ENCODE measurements around the gene TEKT5. TPM values are rescaled to one million over a fixed set of nuclear protein-coding genes. Genes with fewer than 3 reads are reported as not detected.

Gene TEKT5
- total and polyA plus RNA-seq, 2 donors from 2014 or later = 0.57 TPM; not detected in 1

DNA sequence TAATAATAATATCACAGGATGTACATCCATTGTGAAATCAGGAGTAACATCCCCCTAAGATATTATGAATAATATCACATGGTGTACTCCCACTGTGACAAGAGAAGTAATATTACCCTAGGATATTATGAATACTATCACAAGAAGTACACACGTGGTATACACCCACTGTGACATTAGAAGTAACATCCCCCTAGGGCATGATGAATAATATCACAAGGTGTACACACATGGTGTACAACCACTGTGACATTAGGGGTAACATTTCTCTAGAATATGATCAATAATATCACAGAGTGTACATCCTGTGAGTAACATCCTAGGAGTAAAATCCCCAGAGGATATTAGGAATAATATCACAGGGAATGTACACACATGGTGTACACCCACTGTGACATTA lies 5.0 kb upstream of the TEKT5 start:
- no peaks in the 10 kb centered on the region for H3K9me3 ChIP-seq (ENCODE audit: control insufficient read depth in 2 of 3, insufficient read depth in 1 of 3, low read length in 3 of 3)
- DNase-seq = no peak
- intact Hi-C loops (cut with DNase I) = no loop called here
- no peaks in the 10 kb centered on the region for H3K4me1 ChIP-seq (ENCODE audit: control insufficient read depth in 2 of 3, insufficient read depth in 2 of 3, low read depth in 1 of 3, low read length in 3 of 3)
- FAIRE-seq = no peak
- no peak overlapping the region for H3K4me3 ChIP-seq (ENCODE audit: low read length in 3 of 3)
- TF ChIP-seq, protein P1, sequence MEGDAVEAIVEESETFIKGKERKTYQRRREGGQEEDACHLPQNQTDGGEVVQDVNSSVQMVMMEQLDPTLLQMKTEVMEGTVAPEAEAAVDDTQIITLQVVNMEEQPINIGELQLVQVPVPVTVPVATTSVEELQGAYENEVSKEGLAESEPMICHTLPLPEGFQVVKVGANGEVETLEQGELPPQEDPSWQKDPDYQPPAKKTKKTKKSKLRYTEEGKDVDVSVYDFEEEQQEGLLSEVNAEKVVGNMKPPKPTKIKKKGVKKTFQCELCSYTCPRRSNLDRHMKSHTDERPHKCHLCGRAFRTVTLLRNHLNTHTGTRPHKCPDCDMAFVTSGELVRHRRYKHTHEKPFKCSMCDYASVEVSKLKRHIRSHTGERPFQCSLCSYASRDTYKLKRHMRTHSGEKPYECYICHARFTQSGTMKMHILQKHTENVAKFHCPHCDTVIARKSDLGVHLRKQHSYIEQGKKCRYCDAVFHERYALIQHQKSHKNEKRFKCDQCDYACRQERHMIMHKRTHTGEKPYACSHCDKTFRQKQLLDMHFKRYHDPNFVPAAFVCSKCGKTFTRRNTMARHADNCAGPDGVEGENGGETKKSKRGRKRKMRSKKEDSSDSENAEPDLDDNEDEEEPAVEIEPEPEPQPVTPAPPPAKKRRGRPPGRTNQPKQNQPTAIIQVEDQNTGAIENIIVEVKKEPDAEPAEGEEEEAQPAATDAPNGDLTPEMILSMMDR (IDR thresholded peaks at IDR 0.05; ENCODE audit: borderline replicate concordance, extremely low read depth, insufficient read depth) = no peak
- H3K27me3 ChIP-seq (ENCODE audit: control insufficient read depth, insufficient read depth, low read length) = no peaks in the 10 kb centered on the region
- H3K36me3 ChIP-seq (ENCODE audit: control insufficient read depth in 2 of 3, insufficient read depth in 3 of 3, low read length in 3 of 3) = no peaks in the 10 kb centered on the region
- H3K9ac ChIP-seq (ENCODE audit: low read length in 3 of 3) = no peak overlapping the region
- H3K27ac ChIP-seq (ENCODE audit: low read depth in 2 of 2, low read length in 2 of 2) = no peak overlapping the region

DNA sequence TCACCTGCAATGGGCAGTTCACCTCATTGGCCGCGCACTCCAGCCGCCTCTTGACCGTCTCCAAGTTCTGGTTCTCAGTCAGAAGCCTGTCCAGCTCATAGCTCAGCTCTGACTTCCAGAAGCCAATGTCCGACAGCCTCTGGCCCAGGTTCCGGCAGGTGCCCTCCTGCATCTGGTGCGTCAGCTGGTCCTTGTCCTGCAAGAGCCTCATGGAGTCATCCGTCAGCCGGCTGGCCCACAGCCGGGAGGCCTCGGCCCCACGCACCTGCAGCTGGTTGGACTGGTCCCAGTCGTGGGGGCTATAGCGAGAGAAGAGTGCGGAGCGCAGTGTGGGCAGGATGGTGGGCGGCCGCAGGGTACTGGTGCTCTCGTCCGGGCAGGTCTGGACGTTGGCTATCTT lies 424 bp downstream of the TEKT5 start:
- DNase-seq (no peak), FAIRE-seq (no peak)
- Histone ChIP-seq H3K9ac (ENCODE audit: low read length in 3 of 3) (no peak overlapping the region), H3K4me3 (ENCODE audit: low read length in 3 of 3) (no peak overlapping the region), H3K9me3 (ENCODE audit: control insufficient read depth in 2 of 3, insufficient read depth in 1 of 3, low read length in 3 of 3) (no peaks in the 10 kb centered on the region), H3K27me3 (ENCODE audit: control insufficient read depth, insufficient read depth, low read length) (no peaks in the 10 kb centered on the region), H3K27ac (ENCODE audit: low read depth in 2 of 2, low read length in 2 of 2) (no peak overlapping the region), H3K36me3 (ENCODE audit: control insufficient read depth in 2 of 3, insufficient read depth in 3 of 3, low read length in 3 of 3) (no peaks in the 10 kb centered on the region), H3K4me1 (ENCODE audit: control insufficient read depth in 2 of 3, insufficient read depth in 2 of 3, low read depth in 1 of 3, low read length in 3 of 3) (no peaks in the 10 kb centered on the region)
- TF ChIP-seq, protein P1 (IDR thresholded peaks at IDR 0.05; ENCODE audit: borderline replicate concordance, extremely low read depth, insufficient read depth) = no peak
- intact Hi-C loops (cut with DNase I) = no loop called here

DNA sequence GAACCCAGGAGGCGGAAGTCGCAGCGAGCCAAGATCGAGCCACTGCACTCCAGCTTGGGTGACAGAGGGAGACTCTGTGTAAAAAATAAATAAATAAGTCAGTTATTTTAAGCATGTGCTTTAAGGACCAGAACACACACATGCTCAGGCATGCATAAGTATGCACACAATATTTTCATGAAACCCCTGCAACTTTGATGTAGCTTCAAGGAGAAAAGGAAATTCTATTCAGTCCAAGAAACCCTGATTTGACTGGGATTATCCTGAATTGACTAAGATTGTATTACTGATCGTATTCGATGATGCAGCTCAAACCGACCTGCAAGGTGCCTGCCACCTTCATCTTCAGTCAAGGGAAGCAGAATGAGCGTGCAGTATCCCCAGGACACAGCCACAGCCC lies 841 bp downstream of the TEKT5 start:
- Histone ChIP-seq H3K9me3 (ENCODE audit: control insufficient read depth in 2 of 3, insufficient read depth in 1 of 3, low read length in 3 of 3) (no peaks in the 10 kb centered on the region), H3K4me3 (ENCODE audit: low read length in 3 of 3) (no peak overlapping the region), H3K4me1 (ENCODE audit: control insufficient read depth in 2 of 3, insufficient read depth in 2 of 3, low read depth in 1 of 3, low read length in 3 of 3) (no peaks in the 10 kb centered on the region), H3K36me3 (ENCODE audit: control insufficient read depth in 2 of 3, insufficient read depth in 3 of 3, low read length in 3 of 3) (no peaks in the 10 kb centered on the region), H3K27me3 (ENCODE audit: control insufficient read depth, insufficient read depth, low read length) (no peaks in the 10 kb centered on the region), H3K9ac (ENCODE audit: low read length in 3 of 3) (no peak overlapping the region), H3K27ac (ENCODE audit: low read depth in 2 of 2, low read length in 2 of 2) (no peak overlapping the region)
- intact Hi-C loops (cut with DNase I) = no loop called here
- TF ChIP-seq, protein P1 (IDR thresholded peaks at IDR 0.05; ENCODE audit: borderline replicate concordance, extremely low read depth, insufficient read depth) = no peak
- FAIRE-seq (no peak), DNase-seq (no peak)

DNA sequence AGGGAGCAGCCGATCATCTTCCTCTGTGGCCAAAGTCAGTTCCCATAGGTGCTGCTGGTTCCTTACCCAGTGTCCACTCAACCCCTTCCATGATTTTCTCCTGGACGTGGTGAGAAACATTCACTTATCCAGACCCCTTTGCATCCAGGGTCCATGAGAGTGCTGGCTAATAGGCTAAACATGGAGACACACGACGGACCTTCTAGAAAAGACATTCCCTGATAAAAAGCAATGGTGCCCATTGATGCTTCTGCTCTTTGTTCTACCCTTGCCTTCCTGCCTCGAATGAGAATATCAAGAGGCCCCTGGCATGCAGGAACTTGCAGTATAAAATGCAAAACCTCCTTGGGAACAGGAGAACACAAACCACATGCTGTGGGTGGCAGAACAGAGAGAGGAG lies 2.3 kb downstream of the TEKT5 start:
- H3K4me3 ChIP-seq (ENCODE audit: low read length in 3 of 3) = no peak overlapping the region

More for the DNA sequence above, 2.3 kb downstream of the TEKT5 start:
- Histone ChIP-seq H3K9ac (ENCODE audit: low read length in 3 of 3) (no peak overlapping the region), H3K36me3 (ENCODE audit: control insufficient read depth in 2 of 3, insufficient read depth in 3 of 3, low read length in 3 of 3) (no peaks in the 10 kb centered on the region), H3K27ac (ENCODE audit: low read depth in 2 of 2, low read length in 2 of 2) (no peak overlapping the region), H3K9me3 (ENCODE audit: control insufficient read depth in 2 of 3, insufficient read depth in 1 of 3, low read length in 3 of 3) (no peaks in the 10 kb centered on the region), H3K27me3 (ENCODE audit: control insufficient read depth, insufficient read depth, low read length) (no peaks in the 10 kb centered on the region), H3K4me1 (ENCODE audit: control insufficient read depth in 2 of 3, insufficient read depth in 2 of 3, low read depth in 1 of 3, low read length in 3 of 3) (no peaks in the 10 kb centered on the region)
- intact Hi-C loops (cut with DNase I) = no loop called here
- FAIRE-seq = no peak
- TF ChIP-seq, protein P1 (IDR thresholded peaks at IDR 0.05; ENCODE audit: borderline replicate concordance, extremely low read depth, insufficient read depth) = no peak
- DNase-seq = no peak

Measured in kidney (tissue), 14 donors.